ENCODE data around the gene GFI1.

DNA sequence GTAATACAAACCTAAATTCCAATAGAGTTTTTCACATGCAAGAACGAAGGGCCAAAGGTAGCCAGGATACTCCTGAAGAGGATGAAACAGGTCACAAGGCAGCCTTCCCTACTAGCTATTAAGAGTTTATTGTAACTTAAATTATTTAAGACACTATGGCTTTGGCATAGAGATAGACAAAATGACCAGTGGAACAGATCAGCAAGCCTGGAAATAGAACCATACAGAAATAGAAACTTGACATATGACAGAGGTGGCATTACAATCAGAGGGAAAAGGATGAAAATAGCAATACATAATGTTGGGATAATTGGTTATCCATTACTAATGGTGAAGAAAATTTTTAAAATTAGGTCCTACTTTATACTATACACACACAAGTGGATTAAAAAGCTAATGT is 16.5 kb downstream of the GFI1 start:
- TF ChIP-seq MYC (IDR thresholded peaks at IDR 0.05; ENCODE audit: borderline replicate concordance, low read length) (no peak), CTCF (IDR thresholded peaks at IDR 0.05) (no peak), RCOR1 (IDR thresholded peaks at IDR 0.05; ENCODE audit: low read depth, low read length) (no peak), HOXA7 (CRISPR knock-in tag; IDR thresholded peaks at IDR 0.05) (no peak), POLR2A (IDR thresholded peaks at IDR 0.05; ENCODE audit: low read length) (no peak), HOXB5 (CRISPR knock-in tag; IDR thresholded peaks at IDR 0.05) (no peak), BHLHE40 (IDR thresholded peaks at IDR 0.05; ENCODE audit: low read depth, low read length) (no peak), SMC3 (IDR thresholded peaks at IDR 0.05) (no peak), MAFK (IDR thresholded peaks at IDR 0.05; ENCODE audit: partially characterized antibody) (no peak), NR3C1 (IDR thresholded peaks at IDR 0.05) (no peak), EP300 (IDR thresholded peaks at IDR 0.05) (no peak), RFX5 (IDR thresholded peaks at IDR 0.05) (no peak), JUN (IDR thresholded peaks at IDR 0.05) (no peak)

Measured in A549 (cell line).